Measurements from ENCODE around the gene C4orf33.

C4orf33 gene

GRCh38 chr4:129129143-129129542 lies 33.2 kb downstream of the C4orf33 start:
- DNase-seq (ENCODE audit: low read depth), result no peak

- no peak for DNase-seq (ENCODE audit: low read depth)
These were observed 35.4 kb downstream of the C4orf33 start for GRCh38 chr4:129131343-129131742.

- DNase-seq (ENCODE audit: low read depth), result no peak
These were observed 40.5 kb downstream of the C4orf33 start for GRCh38 chr4:129136433-129136832.

- DNase-seq (ENCODE audit: low read depth), result no peak
These were observed 43.0 kb downstream of the C4orf33 start for GRCh38 chr4:129138810-129139496.

GRCh38 chr4:129140521-129140920 lies 44.6 kb downstream of the C4orf33 start:
- no peak for DNase-seq (ENCODE audit: low read depth)

- DNase-seq (ENCODE audit: low read depth), result no peak
These were observed 47.4 kb downstream of the C4orf33 start for GRCh38 chr4:129143359-129143758.

- DNase-seq (ENCODE audit: low read depth), result no peak
These were observed 48.8 kb downstream of the C4orf33 start for GRCh38 chr4:129144755-129145206.

- DNase-seq (ENCODE audit: low read depth), result no peak
These were observed 49.3 kb downstream of the C4orf33 start for GRCh38 chr4:129145222-129145730.

- DNase-seq (ENCODE audit: low read depth), result no peak
These were observed 50.7 kb downstream of the C4orf33 start for GRCh38 chr4:129146639-129147038.

GRCh38 chr4:129148892-129149291 lies 52.9 kb downstream of the C4orf33 start:
- DNase-seq (ENCODE audit: low read depth), result no peak

GRCh38 chr4:129149906-129150305 lies 54.0 kb downstream of the C4orf33 start:
- DNase-seq (ENCODE audit: low read depth), result no peak

- no peak for DNase-seq (ENCODE audit: low read depth)
These were observed 56.4 kb downstream of the C4orf33 start for GRCh38 chr4:129152350-129152749.

GRCh38 chr4:129153700-129154099 lies 57.7 kb downstream of the C4orf33 start:
- DNase-seq (ENCODE audit: low read depth), result no peak

- no peak for DNase-seq (ENCODE audit: low read depth)
These were observed 66.5 kb downstream of the C4orf33 start for GRCh38 chr4:129162450-129162849.

- no peak for DNase-seq (ENCODE audit: low read depth)
These were observed 67.5 kb downstream of the C4orf33 start for GRCh38 chr4:129163427-129163826.

- no peak for DNase-seq (ENCODE audit: low read depth)
These were observed 68.3 kb downstream of the C4orf33 start for GRCh38 chr4:129164243-129164642.
